Measurements from ENCODE around the gene BAIAP2. TPM values are rescaled to one million over a fixed set of nuclear protein-coding genes. Genes with fewer than 3 reads are reported as not detected.

The BAIAP2 gene
- polyA plus RNA-seq, 2 donors = 91.2 to 107 TPM

GRCh38 chr17:80992948-80993624 lies 41.9 kb upstream of the BAIAP2 start:
- Histone ChIP-seq H3K9me3 (ENCODE audit: control insufficient read depth in 2 of 2, insufficient read depth in 1 of 2, low read depth in 1 of 2, low read length in 1 of 2) (no peaks in the 10 kb centered on the region), H3K4me1 (ENCODE audit: control insufficient read depth in 2 of 2, insufficient read depth in 2 of 2, low read length in 1 of 2) (peaks cover 11 to 17% of the 10 kb centered on the region in 2 donors), H3K4me3 (ENCODE audit: low read depth in 1 of 2, low read length in 2 of 2) (peak overlapping the region in 1 of 2 donors; percentile 91), H3K27me3 (ENCODE audit: control insufficient read depth in 1 of 2, insufficient read depth in 2 of 2, low read length in 2 of 2) (no peaks in the 10 kb centered on the region), H3K27ac (ENCODE audit: low read depth in 2 of 2, low read length in 1 of 2) (no peak overlapping the region), H3K36me3 (ENCODE audit: control insufficient read depth in 2 of 2, insufficient read depth in 2 of 2, low read length in 1 of 2) (peaks cover under 1 to 34% of the 10 kb centered on the region in 2 donors)
- WGBS, 2 donors = 43 to 52% methylated on average over 18 of the region's 18 CpGs

GRCh38 chr17:80995131-80995530 lies 39.8 kb upstream of the BAIAP2 start:
- peaks cover 10 to 55% of the 10 kb centered on the region in 2 donors for H3K36me3 ChIP-seq (ENCODE audit: control insufficient read depth in 2 of 2, insufficient read depth in 2 of 2, low read length in 1 of 2)
- 90 to 92% methylated on average over 13 of the region's 13 CpGs for WGBS, 2 donors
- no peak overlapping the region for H3K4me3 ChIP-seq (ENCODE audit: low read depth in 1 of 2, low read length in 2 of 2)
- H3K4me1 ChIP-seq (ENCODE audit: control insufficient read depth in 2 of 2, insufficient read depth in 2 of 2, low read length in 1 of 2) = peaks cover 8 to 13% of the 10 kb centered on the region in 2 donors
- H3K27me3 ChIP-seq (ENCODE audit: control insufficient read depth in 1 of 2, insufficient read depth in 2 of 2, low read length in 2 of 2) = no peaks in the 10 kb centered on the region
- H3K27ac ChIP-seq (ENCODE audit: low read depth in 2 of 2, low read length in 1 of 2) = no peak overlapping the region
- H3K9me3 ChIP-seq (ENCODE audit: control insufficient read depth in 2 of 2, insufficient read depth in 1 of 2, low read depth in 1 of 2, low read length in 1 of 2) = no peaks in the 10 kb centered on the region

GRCh38 chr17:80996422-80997305 lies 38.3 kb upstream of the BAIAP2 start:
- H3K27ac ChIP-seq (ENCODE audit: low read depth in 2 of 2, low read length in 1 of 2) = no peak overlapping the region
- no peak overlapping the region for H3K4me3 ChIP-seq (ENCODE audit: low read depth in 1 of 2, low read length in 2 of 2)
- WGBS, 2 donors = 92 to 94% methylated on average over 25 of the region's 25 CpGs
- peaks cover 8 to 10% of the 10 kb centered on the region in 2 donors for H3K4me1 ChIP-seq (ENCODE audit: control insufficient read depth in 2 of 2, insufficient read depth in 2 of 2, low read length in 1 of 2)
- no peaks in the 10 kb centered on the region for H3K27me3 ChIP-seq (ENCODE audit: control insufficient read depth in 1 of 2, insufficient read depth in 2 of 2, low read length in 2 of 2)
- no peaks in the 10 kb centered on the region for H3K9me3 ChIP-seq (ENCODE audit: control insufficient read depth in 2 of 2, insufficient read depth in 1 of 2, low read depth in 1 of 2, low read length in 1 of 2)
- peaks cover 10 to 57% of the 10 kb centered on the region in 2 donors for H3K36me3 ChIP-seq (ENCODE audit: control insufficient read depth in 2 of 2, insufficient read depth in 2 of 2, low read length in 1 of 2)

- no peak overlapping the region for H3K4me3 ChIP-seq (ENCODE audit: low read depth in 1 of 2, low read length in 2 of 2)
- 90 to 91% methylated on average over 32 of the region's 32 CpGs for WGBS, 2 donors
- peaks cover 8 to 16% of the 10 kb centered on the region in 2 donors for H3K4me1 ChIP-seq (ENCODE audit: control insufficient read depth in 2 of 2, insufficient read depth in 2 of 2, low read length in 1 of 2)
- no peaks in the 10 kb centered on the region for H3K9me3 ChIP-seq (ENCODE audit: control insufficient read depth in 2 of 2, insufficient read depth in 1 of 2, low read depth in 1 of 2, low read length in 1 of 2)
- no peak overlapping the region for H3K27ac ChIP-seq (ENCODE audit: low read depth in 2 of 2, low read length in 1 of 2)
- no peaks in the 10 kb centered on the region for H3K27me3 ChIP-seq (ENCODE audit: control insufficient read depth in 1 of 2, insufficient read depth in 2 of 2, low read length in 2 of 2)
- H3K36me3 ChIP-seq (ENCODE audit: control insufficient read depth in 2 of 2, insufficient read depth in 2 of 2, low read length in 1 of 2) = peaks cover 10 to 57% of the 10 kb centered on the region in 2 donors
Measured at GRCh38 chr17:80997424-80998117, 37.4 kb upstream of the BAIAP2 start.

- Histone ChIP-seq H3K36me3 (ENCODE audit: control insufficient read depth in 2 of 2, insufficient read depth in 2 of 2, low read length in 1 of 2) (peaks cover 10 to 57% of the 10 kb centered on the region in 2 donors), H3K9me3 (ENCODE audit: control insufficient read depth in 2 of 2, insufficient read depth in 1 of 2, low read depth in 1 of 2, low read length in 1 of 2) (no peaks in the 10 kb centered on the region), H3K4me3 (ENCODE audit: low read depth in 1 of 2, low read length in 2 of 2) (no peak overlapping the region), H3K27me3 (ENCODE audit: control insufficient read depth in 1 of 2, insufficient read depth in 2 of 2, low read length in 2 of 2) (no peaks in the 10 kb centered on the region), H3K4me1 (ENCODE audit: control insufficient read depth in 2 of 2, insufficient read depth in 2 of 2, low read length in 1 of 2) (peaks cover 5 to 11% of the 10 kb centered on the region in 2 donors), H3K27ac (ENCODE audit: low read depth in 2 of 2, low read length in 1 of 2) (no peak overlapping the region)
- WGBS, 2 donors = 93 to 96% methylated on average over 19 of the region's 19 CpGs
Measured at GRCh38 chr17:80998118-80998747, 36.7 kb upstream of the BAIAP2 start.

- Histone ChIP-seq H3K9me3 (ENCODE audit: control insufficient read depth in 2 of 2, insufficient read depth in 1 of 2, low read depth in 1 of 2, low read length in 1 of 2) (no peaks in the 10 kb centered on the region), H3K27me3 (ENCODE audit: control insufficient read depth in 1 of 2, insufficient read depth in 2 of 2, low read length in 2 of 2) (peaks cover 0 to 4% of the 10 kb centered on the region in 2 donors), H3K36me3 (ENCODE audit: control insufficient read depth in 2 of 2, insufficient read depth in 2 of 2, low read length in 1 of 2) (peaks cover 10 to 57% of the 10 kb centered on the region in 2 donors), H3K27ac (ENCODE audit: low read depth in 2 of 2, low read length in 1 of 2) (no peak overlapping the region), H3K4me1 (ENCODE audit: control insufficient read depth in 2 of 2, insufficient read depth in 2 of 2, low read length in 1 of 2) (peaks cover 6 to 12% of the 10 kb centered on the region in 2 donors), H3K4me3 (ENCODE audit: low read depth in 1 of 2, low read length in 2 of 2) (no peak overlapping the region)
- 88% methylated on average over 37 to 39 of the region's 39 CpGs for WGBS, 2 donors
Measured at GRCh38 chr17:80998748-80999535, 36.0 kb upstream of the BAIAP2 start.

- H3K4me1 ChIP-seq (ENCODE audit: control insufficient read depth in 2 of 2, insufficient read depth in 2 of 2, low read length in 1 of 2) = peaks cover 9 to 11% of the 10 kb centered on the region in 2 donors
- H3K4me3 ChIP-seq (ENCODE audit: low read depth in 1 of 2, low read length in 2 of 2) = no peak overlapping the region
- WGBS, 2 donors = 94% methylated on average over 39 to 40 of the region's 40 CpGs
- no peak overlapping the region for H3K27ac ChIP-seq (ENCODE audit: low read depth in 2 of 2, low read length in 1 of 2)
- H3K9me3 ChIP-seq (ENCODE audit: control insufficient read depth in 2 of 2, insufficient read depth in 1 of 2, low read depth in 1 of 2, low read length in 1 of 2) = no peaks in the 10 kb centered on the region
- H3K36me3 ChIP-seq (ENCODE audit: control insufficient read depth in 2 of 2, insufficient read depth in 2 of 2, low read length in 1 of 2) = peaks cover 10 to 53% of the 10 kb centered on the region in 2 donors
- peaks cover 0 to 7% of the 10 kb centered on the region in 2 donors for H3K27me3 ChIP-seq (ENCODE audit: control insufficient read depth in 1 of 2, insufficient read depth in 2 of 2, low read length in 2 of 2)
Measured at GRCh38 chr17:80999536-81000333, 35.2 kb upstream of the BAIAP2 start.

GRCh38 chr17:81000334-81000630 lies 34.7 kb upstream of the BAIAP2 start:
- peaks cover 0 to 8% of the 10 kb centered on the region in 2 donors for H3K27me3 ChIP-seq (ENCODE audit: control insufficient read depth in 1 of 2, insufficient read depth in 2 of 2, low read length in 2 of 2)
- H3K36me3 ChIP-seq (ENCODE audit: control insufficient read depth in 2 of 2, insufficient read depth in 2 of 2, low read length in 1 of 2) = peaks cover 10 to 50% of the 10 kb centered on the region in 2 donors
- H3K4me3 ChIP-seq (ENCODE audit: low read depth in 1 of 2, low read length in 2 of 2) = no peak overlapping the region
- peaks cover 6 to 11% of the 10 kb centered on the region in 2 donors for H3K4me1 ChIP-seq (ENCODE audit: control insufficient read depth in 2 of 2, insufficient read depth in 2 of 2, low read length in 1 of 2)
- no peak overlapping the region for H3K27ac ChIP-seq (ENCODE audit: low read depth in 2 of 2, low read length in 1 of 2)
- no peaks in the 10 kb centered on the region for H3K9me3 ChIP-seq (ENCODE audit: control insufficient read depth in 2 of 2, insufficient read depth in 1 of 2, low read depth in 1 of 2, low read length in 1 of 2)
- WGBS, 2 donors = 91 to 94% methylated on average over 8 of the region's 8 CpGs

Measured in esophagus (tissue), 2 donors.